Bronchial epithelial cell (primary cell): Measurements from ENCODE around the gene DBF4B. TPM values are rescaled to one million over a fixed set of nuclear protein-coding genes. Genes with fewer than 3 reads are reported as not detected.

Experiments
- DNase-seq: peaks from one replicate; pipeline ENCODE4 v3.0.0-alpha.2; 2010; ENCODE audit warnings: low read depth
- FAIRE-seq: peaks from 2 replicates; lab custom pipeline; 2011; peaks lifted over from hg19 to GRCh38; lab: Jason Lieb, UNC
- H3K27me3 ChIP-seq: 2 replicates; pipeline ENCODE4 v1.5.1; 2011; ENCODE audit warnings: low read length; ENCODE audit not compliant: control insufficient read depth, insufficient read depth
- H3K36me3 ChIP-seq: 2 replicates; pipeline ENCODE4 v1.5.1; 2011; ENCODE audit warnings: low read length; ENCODE audit not compliant: control insufficient read depth, insufficient read depth
- H3K4me3 ChIP-seq: 2 replicates; pipeline ENCODE4 v1.5.1; 2011; ENCODE audit warnings: mild to moderate bottlenecking, low read depth, low read length, control low read depth
- CTCF ChIP-seq: IDR thresholded peaks from 2 replicates; pipeline ENCODE4 v1.5.1; 2011; ENCODE audit warnings: mild to moderate bottlenecking, moderate library complexity, low read length, control low read depth, inconsistent platforms; ENCODE audit not compliant: insufficient read depth, severe bottlenecking
- total RNA-seq: library from RNA; depleted of rRNA; stranded (reverse); fragments of >200 nt; gene quantifications from 2 replicates; pipeline ENCODE4 v1.2.1, GENCODE V29; 2014

Gene DBF4B
- total RNA-seq, 1 donor from 2014 or later, result 0.79 TPM

DNA sequence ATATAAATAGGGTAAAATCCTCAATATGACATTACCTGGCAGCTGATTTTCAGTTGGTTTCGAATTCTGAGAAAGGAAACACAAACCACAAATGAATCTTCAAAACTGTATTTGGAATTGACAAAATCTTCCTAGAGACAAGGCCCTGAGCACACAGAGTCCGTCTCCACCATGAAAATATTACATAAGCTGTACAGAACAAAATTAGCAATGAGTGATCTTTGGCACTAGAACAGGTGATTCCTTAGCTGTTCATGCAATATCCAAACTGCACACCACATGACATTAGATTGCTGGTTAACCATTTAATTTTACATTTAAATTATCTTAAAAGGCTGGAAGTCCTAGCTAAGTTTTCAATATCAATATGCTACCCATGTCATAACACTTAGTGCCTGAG is 89.9 kb downstream of the DBF4B start:
- no peak for FAIRE-seq
- Histone ChIP-seq H3K36me3 (no peaks in the 10 kb centered on the region), H3K27me3 (no peaks in the 10 kb centered on the region)

More for the DNA sequence above, 89.9 kb downstream of the DBF4B start:
- TF ChIP-seq CTCF, result no peak
- DNase-seq, result no peak
- H3K4me3 ChIP-seq, result no peak overlapping the region

Other genes starting within 250 kb of the DBF4B start
- 12.3 and 14.2 TPM in 2 replicates for gene GPATCH8, start 205.3 kb upstream of the DBF4B start, total RNA-seq
- under 0.01 and 0.13 TPM in 2 replicates for gene FZD2, start 151.2 kb upstream of the DBF4B start, total RNA-seq
- gene MEIOC, start 52.2 kb upstream of the DBF4B start, total RNA-seq, result not detected in 2 replicates
- 46.1 and 47.1 TPM in 2 replicates for gene CCDC43, start 18.9 kb upstream of the DBF4B start, total RNA-seq
- gene ADAM11, start 50.3 kb downstream of the DBF4B start, total RNA-seq, result 0.13 and 0.53 TPM in 2 replicates
- 0.53 and 2.4 TPM in 2 replicates for gene GJC1, start 121.6 kb downstream of the DBF4B start, total RNA-seq
- gene HIGD1B, start 139.2 kb downstream of the DBF4B start, total RNA-seq, result not detected in 2 replicates
- 78.0 and 91.4 TPM in 2 replicates for gene EFTUD2, start 190.8 kb downstream of the DBF4B start, total RNA-seq
- not detected in 2 replicates for gene GFAP, start 206.8 kb downstream of the DBF4B start, total RNA-seq
- 0.13 TPM in 1 of 2 replicates, not detected in the other for gene KIF18B, start 239.1 kb downstream of the DBF4B start, total RNA-seq